HG02943 (cell line): ENCODE measurements around the gene APC2.
"Not testable (repeated sequence)": the region's sequence is repeated elsewhere in the genome, so short reads cannot be mapped to it uniquely, and the experiment has no call there.

Experiments used
- ATAC-seq: cut with Tn5 transposase; IDR thresholded peaks from one replicate; pipeline ENCODE4 v1.9.1; 2021; ENCODE audit warnings: mild to moderate bottlenecking, low read depth, moderate library complexity; ENCODE audit not compliant: unreplicated experiment

Gene APC2

GRCh38 chr19:1474765-1475351, 24.9 kb downstream of the APC2 start:
- no peak for ATAC-seq

- ATAC-seq: no peak
Measured at GRCh38 chr19:1475751-1476437, 26.0 kb downstream of the APC2 start.

- not testable (repeated sequence) for ATAC-seq
Measured at GRCh38 chr19:1477056-1477455, 27.1 kb downstream of the APC2 start.

GRCh38 chr19:1478934-1479707, 29.2 kb downstream of the APC2 start, which contains the start of gene C19orf25:
C19orf25 (minus strand) TSS chr19:1479215; CDS start chr19:1478903, 312 bp downstream.
- ATAC-seq: peak; percentile 87

GRCh38 chr19:1481224-1481892, 31.4 kb downstream of the APC2 start:
- no peak for ATAC-seq

- ATAC-seq: no peak
Measured at GRCh38 chr19:1481893-1482360, 32.0 kb downstream of the APC2 start.

- no peak for ATAC-seq
Measured at GRCh38 chr19:1482361-1483130, 32.6 kb downstream of the APC2 start.

- ATAC-seq: no peak
Measured at GRCh38 chr19:1483131-1483978, 33.4 kb downstream of the APC2 start.

GRCh38 chr19:1483979-1484428, 34.1 kb downstream of the APC2 start:
- no peak for ATAC-seq

GRCh38 chr19:1486720-1487575, 37.0 kb downstream of the APC2 start:
- no peak for ATAC-seq

- no peak for ATAC-seq
Measured at GRCh38 chr19:1487576-1488281, 37.8 kb downstream of the APC2 start.

GRCh38 chr19:1488282-1488601, 38.3 kb downstream of the APC2 start:
- ATAC-seq: no peak

- ATAC-seq: peak; percentile 1
Measured at GRCh38 chr19:1489463-1490310, 39.8 kb downstream of the APC2 start.

- peak; percentile 73 for ATAC-seq
Measured at GRCh38 chr19:1490311-1491113, 40.6 kb downstream of the APC2 start, which contains the start of gene PCSK4. PCSK4 (minus strand) TSS chr19:1490350; CDS start chr19:1490346, 4 bp downstream.

- peak; percentile 1 for ATAC-seq
Measured at GRCh38 chr19:1491114-1491848, 41.4 kb downstream of the APC2 start, which contains the start of gene REEP6. REEP6 (plus strand) TSS chr19:1491181; CDS start chr19:1491270, 89 bp downstream.
